Epidermal melanocyte (primary cell): ENCODE data around the gene TTC39C.
"Not testable (repeated sequence)": the region's sequence is repeated elsewhere in the genome, so short reads cannot be mapped to it uniquely, and the experiment has no call there.

Experiments
- DNase-seq: peaks from one replicate; pipeline ENCODE4 v3.0.0; 2011; ENCODE audit warnings: low spot score; ENCODE audit not compliant: insufficient read length

Gene TTC39C

GRCh38 chr18:24128700-24129099 lies 114.1 kb downstream of the TTC39C start:
- DNase-seq: no peak

- no peak for DNase-seq
These were observed 115.9 kb downstream of the TTC39C start for GRCh38 chr18:24130494-24130893.

- no peak for DNase-seq
These were observed 122.4 kb downstream of the TTC39C start for GRCh38 chr18:24136967-24137373.

GRCh38 chr18:24138409-24138788 lies 123.8 kb downstream of the TTC39C start:
- no peak for DNase-seq

- no peak for DNase-seq
These were observed 124.4 kb downstream of the TTC39C start, which contains the start of gene CABYR for GRCh38 chr18:24138789-24139616. Gene CABYR, plus strand, starts transcription at chr18:24139062. Its CDS starts 4,053 bp downstream, at chr18:24143115.

- DNase-seq: no peak
These were observed 126.1 kb downstream of the TTC39C start for GRCh38 chr18:24140697-24141096.

- no peak for DNase-seq
These were observed 127.8 kb downstream of the TTC39C start for GRCh38 chr18:24142376-24142775.

GRCh38 chr18:24149591-24149990 lies 135.0 kb downstream of the TTC39C start:
- not testable (repeated sequence) for DNase-seq

GRCh38 chr18:24153397-24153796 lies 138.8 kb downstream of the TTC39C start:
- DNase-seq: no peak

GRCh38 chr18:24157855-24158254 lies 143.3 kb downstream of the TTC39C start:
- DNase-seq: no peak

GRCh38 chr18:24160086-24160485 lies 145.5 kb downstream of the TTC39C start:
- no peak for DNase-seq

- DNase-seq: no peak
These were observed 146.8 kb downstream of the TTC39C start for GRCh38 chr18:24161304-24161703.

GRCh38 chr18:24168496-24168895 lies 153.9 kb downstream of the TTC39C start:
- no peak for DNase-seq

GRCh38 chr18:24170360-24170759 lies 155.8 kb downstream of the TTC39C start:
- no peak for DNase-seq

GRCh38 chr18:24173997-24174396 lies 159.4 kb downstream of the TTC39C start:
- DNase-seq: no peak

- no peak for DNase-seq
These were observed 162.3 kb downstream of the TTC39C start for GRCh38 chr18:24176727-24177416.

- no peak for DNase-seq
These were observed 163.1 kb downstream of the TTC39C start for GRCh38 chr18:24177499-24178133.

GRCh38 chr18:24180048-24180447 lies 165.5 kb downstream of the TTC39C start:
- DNase-seq: no peak

- DNase-seq: no peak
These were observed 167.3 kb downstream of the TTC39C start for GRCh38 chr18:24181806-24182205.
